H9 (cell line): ENCODE results near the gene KRTAP4-9. TPM values are rescaled to one million over a fixed set of nuclear protein-coding genes. Genes with fewer than 3 reads are reported as not detected.

Experiments
- DNase-seq: peaks from one replicate; pipeline ENCODE4 v3.0.0-alpha.2; 2017
- H2AFZ ChIP-seq: one replicate; pipeline ENCODE4 v1.6.1; 2013; ENCODE audit warnings: mild to moderate bottlenecking, low read length, control low read depth, moderate library complexity
- H2AK5ac ChIP-seq: 2 replicates; pipeline ENCODE4 v1.6.1; 2013; ENCODE audit warnings: low read length, control low read depth, mixed read lengths; ENCODE audit not compliant: insufficient read length
- H2BK120ac ChIP-seq: one replicate; pipeline ENCODE4 v1.6.1; 2013; ENCODE audit warnings: low read depth, mild to moderate bottlenecking, low read length, control low read depth, inconsistent platforms; ENCODE audit not compliant: poor library complexity, severe bottlenecking
- H2BK12ac ChIP-seq: 2 replicates; pipeline ENCODE4 v1.6.1; 2013; ENCODE audit warnings: low read length, control low read depth, mixed read lengths, low read depth; ENCODE audit not compliant: insufficient read length
- H2BK15ac ChIP-seq: 2 replicates; pipeline ENCODE4 v1.6.1; 2013; ENCODE audit warnings: low read depth, low read length, control low read depth
- H2BK20ac ChIP-seq: one replicate; pipeline ENCODE4 v1.6.1; 2013; ENCODE audit warnings: low read depth, mild to moderate bottlenecking, low read length, control low read depth, inconsistent platforms; ENCODE audit not compliant: poor library complexity, severe bottlenecking
- H2BK5ac ChIP-seq: 2 replicates; pipeline ENCODE4 v1.6.1; 2013; ENCODE audit warnings: low read length, control low read depth, mixed read lengths; ENCODE audit not compliant: insufficient read length
- H3K14ac ChIP-seq: 2 replicates; pipeline ENCODE4 v1.6.1; 2013; ENCODE audit warnings: low read length, control low read depth; ENCODE audit not compliant: insufficient read depth
- H3K18ac ChIP-seq: 2 replicates; pipeline ENCODE4 v1.6.1; 2013; ENCODE audit warnings: low read depth, mild to moderate bottlenecking, mixed read lengths, low read length, control low read depth; ENCODE audit not compliant: insufficient read length
- H3K23ac ChIP-seq: 2 replicates; pipeline ENCODE4 v1.6.1; 2013; ENCODE audit warnings: low read length, control low read depth, mixed read lengths, low read depth; ENCODE audit not compliant: insufficient read length
- H3K23me2 ChIP-seq: 2 replicates; pipeline ENCODE4 v1.6.1; 2013; ENCODE audit warnings: low read depth, mild to moderate bottlenecking, mixed read lengths, low read length, control low read depth; ENCODE audit not compliant: insufficient read length, poor library complexity, severe bottlenecking
- H3K27ac ChIP-seq: 2 replicates; pipeline ENCODE4 v1.5.1; 2013; ENCODE audit warnings: low read length, control low read depth, mixed read lengths, low read depth; ENCODE audit not compliant: insufficient read length
- H3K27me3 ChIP-seq: 2 replicates; pipeline ENCODE4 v1.6.1; 2013; ENCODE audit warnings: low read length, control low read depth, inconsistent platforms; ENCODE audit not compliant: insufficient read depth
- H3K4ac ChIP-seq: 2 replicates; pipeline ENCODE4 v1.6.1; 2013; ENCODE audit warnings: low read depth, mild to moderate bottlenecking, control low read depth, inconsistent platforms, low read length, moderate library complexity
- H3K4me1 ChIP-seq: 2 replicates; pipeline ENCODE4 v1.6.1; 2013; ENCODE audit warnings: low read length, control low read depth, inconsistent platforms; ENCODE audit not compliant: insufficient read depth
- H3K4me2 ChIP-seq: 2 replicates; pipeline ENCODE4 v1.6.1; 2013; ENCODE audit warnings: low read length, control low read depth, mixed read lengths; ENCODE audit not compliant: insufficient read length, insufficient read depth
- H3K56ac ChIP-seq: 2 replicates; pipeline ENCODE4 v1.6.1; 2013; ENCODE audit warnings: low read depth, mild to moderate bottlenecking, mixed read lengths, low read length, control low read depth; ENCODE audit not compliant: insufficient read length
- H3K79me1 ChIP-seq: 2 replicates; pipeline ENCODE4 v1.6.1; 2013; ENCODE audit warnings: low read depth, mild to moderate bottlenecking, moderate library complexity, low read length, control low read depth, inconsistent platforms; ENCODE audit not compliant: insufficient read depth, poor library complexity, severe bottlenecking
- H3K79me2 ChIP-seq: 2 replicates; pipeline ENCODE4 v1.6.1; 2013; ENCODE audit warnings: low read length, control low read depth, inconsistent platforms; ENCODE audit not compliant: insufficient read depth
- H3K9ac ChIP-seq: 2 replicates; pipeline ENCODE4 v1.6.1; 2013; ENCODE audit warnings: low read length, control low read depth, mixed read lengths; ENCODE audit not compliant: insufficient read length; ENCODE audit errors: extremely low read depth
- H3K9me3 ChIP-seq: one replicate; pipeline ENCODE4 v1.6.1; 2013; ENCODE audit warnings: low read depth, low read length, inconsistent platforms; ENCODE audit not compliant: control insufficient read depth
- H3T11ph ChIP-seq: one replicate; pipeline ENCODE4 v1.6.1; 2013; ENCODE audit warnings: mild to moderate bottlenecking, low read length, control low read depth, inconsistent platforms
- H4K20me1 ChIP-seq: one replicate; pipeline ENCODE4 v1.6.1; 2013; ENCODE audit not compliant: control insufficient read depth, insufficient read length, insufficient read depth
- H4K5ac ChIP-seq: 2 replicates; pipeline ENCODE4 v1.6.1; 2013; ENCODE audit warnings: low read depth, mild to moderate bottlenecking, mixed read lengths, low read length, control low read depth; ENCODE audit not compliant: insufficient read length
- H4K8ac ChIP-seq: replicated peaks from 2 replicates; pipeline ENCODE4 v1.6.1; 2013; ENCODE audit warnings: low read length, control low read depth, mixed read lengths, low read depth; ENCODE audit not compliant: insufficient read length
- H4K91ac ChIP-seq: 2 replicates; pipeline ENCODE4 v1.6.1; 2013; ENCODE audit warnings: low read depth, mild to moderate bottlenecking, moderate library complexity, mixed read lengths, low read length, control low read depth; ENCODE audit not compliant: insufficient read length
- H3K27ac Mint-ChIP-seq, 3 experiments: 2 replicates in 2 of 3; 3 replicates in 1 of 3; pipeline ENCODE4 v1.8.0; 2020 to 2021; ENCODE audit warnings: mixed read lengths in 3 of 3, mild to moderate bottlenecking in 1 of 3, moderate library complexity in 1 of 3
- H3K27me3 Mint-ChIP-seq: 2 replicates; pipeline ENCODE4 v1.8.0; 2021; ENCODE audit warnings: low read depth, mild to moderate bottlenecking, moderate library complexity, mixed read lengths
- H3K36me3 Mint-ChIP-seq, 3 experiments: 2 replicates in 2 of 3; 3 replicates in 1 of 3; pipeline ENCODE4 v1.8.0; 2020 to 2021; ENCODE audit warnings: low read depth in 3 of 3, mixed read lengths in 3 of 3; ENCODE audit not compliant: insufficient read depth in 1 of 3
- H3K4me1 Mint-ChIP-seq, 2 experiments: 2 replicates each; pipeline ENCODE4 v1.8.0; 2020; ENCODE audit warnings: mixed read lengths in 2 of 2
- H3K4me3 Mint-ChIP-seq, 2 experiments: 2 replicates in 1 of 2; 3 replicates in 1 of 2; pipeline ENCODE4 v1.8.0; 2020 to 2021; ENCODE audit warnings: mild to moderate bottlenecking in 2 of 2, mixed read lengths in 2 of 2, moderate library complexity in 1 of 2
- H3K9me3 Mint-ChIP-seq, 2 experiments: 2 replicates in 1 of 2; 3 replicates in 1 of 2; pipeline ENCODE4 v1.8.0; 2020; ENCODE audit warnings: mild to moderate bottlenecking in 2 of 2, mixed read lengths in 2 of 2, moderate library complexity in 1 of 2
- WGBS: extraction: QIAGEN DNeasy Blood & Tissue Kit; methylation state at CpG from one replicate; pipeline ENCODE4 v1.1.7; 2013; ENCODE audit warnings: missing lambda C conversion rate, low lambda C conversion rate, mixed read lengths; ENCODE audit not compliant: insufficient read length; ENCODE audit errors: extremely low coverage; 5-methylcytosine and 5-hydroxymethylcytosine counted together
- total RNA-seq: library from RNA; stranded (reverse); gene quantifications from 2 replicates; pipeline ENCODE4 v1.2.1, GENCODE V29; 2021
- TF ChIP-seq, protein P1 (sequence below): fragments of 200-600 bp; sonication (generic); conservative IDR thresholded peaks from 3 replicates; pipeline ENCODE4 v1.8.0; 2021; ENCODE audit warnings: antibody characterized with exemption, mild to moderate bottlenecking

Gene KRTAP4-9
- total RNA-seq, 1 experiment from 2014 or later, result not detected

DNA sequence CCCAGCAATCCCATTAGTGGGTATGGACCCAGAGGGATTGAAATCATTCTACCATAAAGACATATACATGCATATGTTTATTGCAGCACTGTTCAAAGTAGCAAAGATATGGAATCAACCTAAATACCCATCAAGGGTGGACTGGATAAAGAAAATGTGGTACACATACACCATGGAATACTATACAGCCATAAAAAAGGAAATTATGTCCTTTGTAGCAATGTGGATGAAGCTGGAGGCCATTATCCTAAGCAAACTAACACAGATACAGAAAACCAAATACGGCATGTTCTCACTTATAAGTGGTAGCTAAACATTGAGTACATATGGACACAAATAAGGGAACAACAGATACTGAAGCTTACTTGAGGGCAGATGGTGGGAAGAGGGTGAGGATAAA is 47.6 kb upstream of the KRTAP4-9 start:
- WGBS, result no CpG with 5 or more reads among the region's 1 CpG
- Histone ChIP-seq H4K8ac (no peak overlapping the region), H3K79me2 (no peaks in the 10 kb centered on the region), H3K4ac (no peak overlapping the region), H2BK20ac (no peak overlapping the region), H3T11ph (no peak overlapping the region), H3K23me2 (no peaks in the 10 kb centered on the region), H2AFZ (no peak overlapping the region), H3K4me2 (no peak overlapping the region), H2BK5ac (no peak overlapping the region), H3K23ac (no peak overlapping the region), H3K4me1 (no peaks in the 10 kb centered on the region), H4K5ac (no peak overlapping the region), H3K9me3 (no peaks in the 10 kb centered on the region), H2BK12ac (no peak overlapping the region), H3K79me1 (no peaks in the 10 kb centered on the region), H2AK5ac (no peak overlapping the region), H2BK120ac (no peak overlapping the region), H3K18ac (no peak overlapping the region), H3K27me3 (no peaks in the 10 kb centered on the region), H3K27ac (no peak overlapping the region), H4K20me1 (no peaks in the 10 kb centered on the region), H3K9ac (no peak overlapping the region), H3K14ac (no peak overlapping the region), H2BK15ac (no peak overlapping the region), H3K56ac (no peak overlapping the region), H4K91ac (no peak overlapping the region)
- Mint-ChIP-seq H3K4me3 (no peak overlapping the region), H3K27ac (no peak overlapping the region), H3K36me3 (no peaks in the 10 kb centered on the region; a peak in 1 of 7 replicates), H3K9me3 (peaks cover 0 to 6% of the 10 kb centered on the region in 2 experiments; a peak in 2 of 5 replicates), H3K4me1 (peaks cover 4 to 7% of the 10 kb centered on the region in 2 experiments), H3K27me3 (no peaks in the 10 kb centered on the region)
- TF ChIP-seq, protein P1, sequence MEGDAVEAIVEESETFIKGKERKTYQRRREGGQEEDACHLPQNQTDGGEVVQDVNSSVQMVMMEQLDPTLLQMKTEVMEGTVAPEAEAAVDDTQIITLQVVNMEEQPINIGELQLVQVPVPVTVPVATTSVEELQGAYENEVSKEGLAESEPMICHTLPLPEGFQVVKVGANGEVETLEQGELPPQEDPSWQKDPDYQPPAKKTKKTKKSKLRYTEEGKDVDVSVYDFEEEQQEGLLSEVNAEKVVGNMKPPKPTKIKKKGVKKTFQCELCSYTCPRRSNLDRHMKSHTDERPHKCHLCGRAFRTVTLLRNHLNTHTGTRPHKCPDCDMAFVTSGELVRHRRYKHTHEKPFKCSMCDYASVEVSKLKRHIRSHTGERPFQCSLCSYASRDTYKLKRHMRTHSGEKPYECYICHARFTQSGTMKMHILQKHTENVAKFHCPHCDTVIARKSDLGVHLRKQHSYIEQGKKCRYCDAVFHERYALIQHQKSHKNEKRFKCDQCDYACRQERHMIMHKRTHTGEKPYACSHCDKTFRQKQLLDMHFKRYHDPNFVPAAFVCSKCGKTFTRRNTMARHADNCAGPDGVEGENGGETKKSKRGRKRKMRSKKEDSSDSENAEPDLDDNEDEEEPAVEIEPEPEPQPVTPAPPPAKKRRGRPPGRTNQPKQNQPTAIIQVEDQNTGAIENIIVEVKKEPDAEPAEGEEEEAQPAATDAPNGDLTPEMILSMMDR, result no peak
- no peak for DNase-seq
